NCI-H526 treated with DMSO at 0.1 percent for 48 hours (cell line): ENCODE data around the gene TEX54.
"Not testable (repeated sequence)": the region's sequence is repeated elsewhere in the genome, so short reads cannot be mapped to it uniquely, and the experiment has no call there.

Experiments
- DNase-seq: peaks from one replicate; lab custom pipeline; 2025; lab: John Stamatoyannopoulos, UW

The TEX54 gene

DNA sequence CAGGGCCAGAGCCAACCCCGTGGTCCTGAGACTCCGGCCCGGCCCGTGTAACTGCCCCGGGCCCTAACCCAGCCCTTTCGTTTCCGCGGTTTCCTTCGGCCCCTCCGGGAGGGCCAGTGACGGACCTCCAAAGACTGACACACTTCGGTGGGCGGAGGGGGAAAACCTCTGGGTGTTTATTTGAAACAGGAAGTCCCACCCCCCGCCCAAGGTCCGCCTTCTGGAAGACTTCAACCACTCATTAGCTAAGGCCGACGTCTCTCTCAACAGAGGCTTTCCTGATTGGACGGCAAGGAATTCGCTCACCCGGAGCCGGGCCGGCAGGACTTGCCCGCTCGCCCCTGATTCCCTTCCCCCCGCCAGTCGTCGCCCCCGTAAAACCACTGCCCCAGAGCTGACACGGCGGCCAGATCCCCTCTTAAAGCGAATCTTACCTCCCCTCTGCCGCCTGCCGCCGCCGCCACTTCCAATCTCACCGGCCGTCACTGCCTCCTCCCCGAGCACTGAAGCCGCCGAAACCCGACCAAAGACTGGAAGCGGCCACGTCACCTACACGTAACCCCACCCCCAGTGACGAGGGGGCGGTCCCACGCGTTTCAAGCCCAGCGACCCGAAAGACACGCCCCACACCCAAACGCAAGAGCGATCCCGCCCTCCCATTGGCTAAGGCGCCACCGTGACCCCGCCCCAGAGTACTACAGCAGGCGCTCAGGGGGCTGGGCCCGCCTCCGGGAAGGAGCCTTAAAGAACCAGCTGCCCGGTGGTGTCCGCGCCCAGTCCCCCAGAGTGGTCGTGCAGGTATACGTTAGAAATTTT, 913 bp downstream of the TEX54 start, which contains the start of gene STX5:
STX5 (minus strand) TSS at position 532 of the 816 bp plus-strand sequence. CDS start 808 bp downstream, outside the sequence.
- peak; percentile 97 for DNase-seq

DNA sequence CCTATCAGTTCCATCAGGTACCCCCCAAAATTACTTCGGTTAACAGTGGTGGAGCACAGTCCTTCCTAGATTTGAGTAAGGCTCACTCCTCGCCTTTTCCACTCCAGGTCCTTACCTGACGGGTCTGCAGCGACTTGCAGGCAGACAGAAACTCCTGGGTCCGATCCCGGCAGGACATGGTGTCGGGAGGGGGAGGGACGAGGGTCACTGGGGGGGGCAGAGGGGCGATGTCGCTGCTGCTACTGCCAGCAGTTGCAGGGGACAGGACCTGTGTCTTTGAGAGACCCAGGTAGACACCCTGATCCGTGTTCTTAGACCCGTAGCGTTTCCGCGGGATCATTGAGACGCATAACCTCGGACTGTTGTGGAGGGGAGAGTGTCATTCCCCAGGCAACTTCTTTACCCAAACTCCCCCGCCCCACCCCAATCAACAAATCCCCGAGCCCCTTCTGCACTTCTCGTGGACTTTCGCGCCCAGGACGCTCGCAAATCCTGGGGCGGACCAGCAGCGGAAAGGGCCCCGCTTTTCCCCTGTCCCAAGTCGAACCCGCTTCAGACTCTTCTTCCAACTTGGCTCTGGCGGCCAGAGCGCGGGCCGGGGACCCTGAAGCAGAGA, 1.6 kb downstream of the TEX54 start:
- no peak for DNase-seq

DNA sequence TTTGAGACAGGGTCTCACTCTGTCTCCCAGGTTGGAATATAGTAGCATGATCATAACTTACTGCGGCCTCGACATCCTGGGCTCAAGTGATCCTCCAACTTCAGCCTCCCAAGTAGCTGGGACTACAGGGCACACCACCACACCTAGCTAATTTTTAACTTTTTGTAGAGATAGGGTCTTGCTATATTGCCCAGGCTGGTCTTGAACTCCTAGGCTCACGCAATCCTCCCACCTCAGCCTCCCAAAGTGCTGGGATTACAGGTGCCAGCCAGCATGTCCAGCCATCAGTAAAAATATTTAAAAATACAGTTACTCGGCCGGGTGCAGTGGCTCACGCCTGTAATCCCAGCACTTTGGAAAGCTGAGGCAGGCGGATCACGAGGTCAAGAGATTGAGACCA, 4.5 kb downstream of the TEX54 start:
- not testable (repeated sequence) for DNase-seq

DNA sequence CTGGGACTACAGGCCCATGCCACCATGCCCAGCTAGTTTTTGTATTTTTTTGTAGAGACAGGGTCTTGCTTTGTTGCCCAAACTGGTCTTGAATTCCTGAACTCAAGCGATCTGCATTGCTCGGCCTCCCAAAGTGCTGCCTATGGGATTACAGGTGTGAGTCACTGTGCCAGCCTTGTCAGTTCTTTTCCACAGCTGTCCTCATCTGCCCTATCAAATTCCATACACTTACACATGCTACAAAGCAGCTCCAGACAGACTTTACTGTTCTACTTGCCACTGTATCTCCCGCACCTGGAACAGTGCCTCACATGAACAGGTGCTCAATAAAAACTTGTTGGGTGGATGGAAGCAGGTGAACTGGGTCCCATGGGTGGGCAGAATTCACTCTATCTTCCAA, 9.0 kb downstream of the TEX54 start:
- DNase-seq = no peak

DNA sequence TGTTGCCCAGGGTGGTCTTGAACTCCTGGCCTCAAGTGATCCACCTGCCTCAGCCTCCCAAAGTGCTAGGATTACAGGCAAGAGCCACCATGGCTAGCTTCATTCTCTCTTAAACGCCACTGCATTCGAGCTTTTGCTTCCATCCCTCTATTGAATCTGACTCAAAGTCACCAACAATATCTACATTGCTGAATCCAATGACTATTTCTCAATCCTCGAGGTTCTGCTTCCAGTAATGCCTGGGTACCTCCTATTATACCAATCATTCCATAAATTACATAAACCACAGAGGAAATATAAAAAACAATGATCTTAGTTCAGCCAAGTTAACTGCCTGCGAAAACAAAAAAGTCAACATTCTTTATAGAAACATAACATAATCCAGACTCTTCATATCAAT, 15.5 kb downstream of the TEX54 start:
- no peak for DNase-seq

DNA sequence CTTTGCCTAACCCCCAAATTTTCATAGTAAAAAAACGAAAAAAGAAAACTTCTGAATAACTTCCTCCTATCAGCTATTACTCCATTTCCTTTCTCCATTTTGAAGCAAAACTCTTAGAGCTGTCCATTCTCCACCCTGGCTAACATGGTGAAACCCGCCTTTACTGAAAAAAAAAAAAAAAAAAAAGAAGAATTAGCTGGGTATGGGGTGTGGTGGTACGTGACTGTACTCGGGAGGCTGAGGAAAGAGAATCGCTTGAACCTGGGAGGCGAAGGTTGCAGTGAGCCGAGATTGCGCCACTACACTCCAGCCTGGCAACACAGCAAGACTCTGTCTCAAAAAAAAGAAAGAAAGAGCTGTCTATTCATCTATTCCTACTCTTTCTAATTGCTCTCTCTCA, 16.1 kb downstream of the TEX54 start:
- DNase-seq = no peak

DNA sequence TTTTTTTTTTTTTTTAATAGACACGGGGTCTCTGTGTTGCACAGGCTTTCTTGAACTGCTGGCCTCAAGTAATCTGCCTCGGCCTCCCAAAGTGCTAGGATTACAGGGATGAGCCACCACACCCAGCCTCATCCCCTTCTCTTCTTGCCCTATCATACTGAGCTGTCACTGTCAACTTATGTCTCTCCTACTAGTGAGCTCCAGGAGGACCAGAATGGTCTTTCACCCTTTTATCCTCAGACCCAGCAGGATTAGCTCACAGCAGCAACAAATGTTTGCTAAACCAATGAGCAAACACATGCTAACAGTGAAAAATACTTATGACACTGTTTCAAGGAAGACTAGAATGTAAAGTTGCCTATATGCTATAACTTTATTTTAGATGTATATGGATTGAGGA, 21.0 kb downstream of the TEX54 start:
- no peak for DNase-seq

DNA sequence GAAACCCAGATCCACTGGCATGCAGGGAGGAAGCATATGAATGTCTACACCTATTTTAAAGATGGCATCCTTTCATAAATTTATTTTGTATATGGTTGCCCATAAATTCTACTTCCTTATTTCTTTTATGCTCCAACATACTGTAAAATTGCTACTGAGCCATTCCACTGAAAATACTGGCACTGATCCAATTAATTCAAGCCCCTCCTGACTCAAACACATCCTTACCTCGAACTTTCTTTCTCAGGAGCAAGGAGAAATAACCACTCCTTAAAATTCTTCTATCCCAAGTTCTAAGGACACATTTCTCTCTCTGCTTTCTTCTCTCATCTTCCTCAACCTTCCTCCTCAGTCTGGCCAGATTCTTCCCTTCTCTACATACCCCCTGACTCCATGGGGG, 21.9 kb downstream of the TEX54 start:
- no peak for DNase-seq

DNA sequence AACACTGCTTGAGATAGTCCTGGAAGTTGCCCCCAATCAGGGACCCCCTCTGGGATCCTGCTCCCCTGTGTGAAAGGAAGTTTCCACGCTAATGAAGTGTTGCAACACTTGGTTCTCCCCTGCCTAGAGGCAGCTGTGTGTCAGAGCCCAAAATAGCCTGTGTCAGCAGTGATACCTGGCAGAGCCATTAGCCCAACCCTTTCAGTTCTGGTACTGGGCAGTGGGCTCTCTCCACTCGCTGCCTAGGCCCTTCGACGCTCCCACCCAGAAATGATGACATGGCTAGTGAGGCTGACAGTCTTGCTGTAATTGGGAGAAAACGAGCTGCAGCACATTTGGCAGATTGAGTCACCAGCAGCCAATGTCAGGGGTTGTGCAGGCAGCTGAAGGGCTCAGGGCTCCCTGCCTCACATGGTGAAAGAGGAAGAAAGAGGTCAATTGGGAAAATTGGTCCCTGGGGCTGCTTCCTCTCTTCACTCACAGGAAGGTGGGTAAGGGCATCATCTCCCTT, 26.0 kb downstream of the TEX54 start:
- no peak for DNase-seq

DNA sequence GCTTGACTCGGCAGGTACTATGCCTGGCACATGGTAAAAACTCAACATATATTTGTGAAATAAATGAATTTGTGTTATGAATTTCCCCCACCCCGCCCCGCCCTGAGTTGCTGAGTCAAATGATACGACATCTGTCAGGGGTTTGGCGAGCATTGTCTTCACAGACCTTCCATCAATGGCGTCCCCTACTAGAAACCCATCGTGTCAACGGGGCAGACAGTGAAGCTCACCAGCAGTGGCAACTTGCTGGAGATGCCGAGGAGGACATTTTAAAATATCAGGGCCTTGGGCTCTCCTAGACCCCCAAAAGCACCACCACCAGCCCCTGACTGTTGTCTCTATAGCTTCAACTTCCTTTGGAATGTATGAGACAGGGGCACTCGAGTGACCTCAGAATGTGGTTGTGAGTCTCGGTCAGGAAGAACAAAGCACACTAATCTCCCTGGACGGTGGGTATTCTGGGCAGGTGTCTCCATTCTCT, 26.6 kb downstream of the TEX54 start:
- DNase-seq = no peak

DNA sequence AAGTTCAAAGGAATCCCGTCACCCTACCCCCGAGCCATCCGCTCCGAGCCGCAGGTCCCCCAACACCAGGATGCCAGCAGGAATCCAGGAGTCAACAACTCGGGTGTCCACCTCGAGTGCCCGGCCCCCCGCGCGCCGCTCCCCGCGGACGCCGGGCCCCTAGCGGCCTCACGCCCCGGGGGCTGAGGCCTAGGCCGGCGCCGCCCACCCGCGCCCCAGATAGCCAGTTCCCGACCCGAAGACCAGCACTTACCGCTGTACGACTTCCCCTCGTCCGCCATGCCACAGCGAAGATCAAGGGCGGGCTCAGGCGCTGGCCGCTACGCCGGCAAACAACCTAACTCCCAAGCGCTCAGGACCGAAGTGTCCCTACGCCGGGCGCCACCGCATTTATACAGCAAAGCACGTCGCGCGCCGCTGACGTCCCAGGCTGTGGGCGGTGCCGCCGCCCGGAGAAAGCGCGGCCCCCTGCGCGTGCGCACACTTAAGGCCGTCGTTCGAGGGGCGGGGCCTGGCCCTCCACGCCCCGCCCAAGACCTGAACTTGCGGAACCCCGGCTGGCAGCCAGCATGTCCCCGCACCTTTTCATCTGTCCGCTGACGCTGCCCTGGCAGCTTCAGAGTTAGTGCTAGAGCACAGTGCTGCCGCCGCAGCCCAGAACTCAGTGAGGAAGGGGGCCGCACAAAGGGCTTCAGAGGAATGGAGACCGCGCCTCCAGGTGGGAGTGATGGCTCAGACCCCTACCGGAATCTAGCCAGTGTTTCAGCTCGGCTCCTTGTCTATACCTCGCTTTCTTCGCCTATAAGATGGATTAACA, 27.4 kb downstream of the TEX54 start, which contains the start of gene NXF1:
NXF1 (minus strand) TSS at position 365 of the 817 bp plus-strand sequence; CDS start at position 281, 84 bp downstream.
- peak; percentile 93 for DNase-seq

DNA sequence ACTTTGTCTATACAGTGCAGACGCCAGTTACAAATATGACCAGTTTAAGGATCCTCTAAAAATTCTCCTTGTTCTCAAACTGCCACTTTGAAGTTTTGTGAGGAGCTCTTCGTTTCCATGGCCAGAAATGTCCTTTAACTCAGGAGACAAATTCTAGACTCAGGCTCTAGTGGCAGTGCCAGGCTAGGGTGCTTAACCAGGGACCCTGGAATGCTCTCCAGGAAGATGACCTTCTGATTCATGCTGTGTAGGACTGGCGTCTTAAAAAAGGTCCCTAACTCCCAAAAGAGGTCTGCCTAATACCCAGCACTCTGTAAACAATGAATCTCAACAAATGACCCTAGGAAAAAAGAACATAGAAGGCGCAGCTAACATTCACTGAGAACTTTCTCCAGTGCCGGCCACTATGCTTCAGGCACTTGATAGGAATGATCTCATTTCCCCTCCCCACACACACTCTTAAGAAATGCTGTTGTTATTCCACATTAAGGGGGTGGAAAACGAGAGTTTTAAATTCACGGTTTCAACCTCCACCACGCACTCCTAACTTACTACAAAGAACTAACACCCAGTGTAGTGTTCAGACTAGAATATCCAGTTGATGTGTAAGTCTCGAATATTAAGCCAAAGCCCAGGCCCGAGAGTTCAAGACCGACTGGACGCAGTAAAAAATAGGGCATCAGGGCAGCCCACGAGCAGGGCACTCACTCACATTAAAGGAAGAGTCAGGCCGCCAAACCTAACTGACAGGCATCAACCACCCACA, 28.1 kb downstream of the TEX54 start:
- DNase-seq = no peak

DNA sequence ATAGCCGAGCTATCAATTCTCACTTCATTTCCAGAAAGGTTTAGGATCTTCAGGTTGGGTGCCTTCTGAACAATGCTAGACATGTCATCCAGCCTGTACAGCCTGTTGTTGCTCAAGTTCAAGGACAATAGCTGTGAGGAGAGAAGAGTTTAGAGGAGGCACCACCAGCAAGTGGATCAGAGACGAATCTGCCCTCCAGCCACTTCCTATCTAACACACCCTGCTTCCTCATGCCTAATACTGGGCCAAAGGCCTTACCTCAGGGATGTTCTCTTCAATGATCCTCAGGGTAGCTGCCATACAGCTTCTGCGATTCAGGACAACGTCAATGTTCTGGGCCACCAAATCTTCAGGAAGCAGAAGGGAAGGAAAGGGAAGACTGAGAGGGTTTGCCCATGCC, 31.6 kb downstream of the TEX54 start:
- DNase-seq = no peak

DNA sequence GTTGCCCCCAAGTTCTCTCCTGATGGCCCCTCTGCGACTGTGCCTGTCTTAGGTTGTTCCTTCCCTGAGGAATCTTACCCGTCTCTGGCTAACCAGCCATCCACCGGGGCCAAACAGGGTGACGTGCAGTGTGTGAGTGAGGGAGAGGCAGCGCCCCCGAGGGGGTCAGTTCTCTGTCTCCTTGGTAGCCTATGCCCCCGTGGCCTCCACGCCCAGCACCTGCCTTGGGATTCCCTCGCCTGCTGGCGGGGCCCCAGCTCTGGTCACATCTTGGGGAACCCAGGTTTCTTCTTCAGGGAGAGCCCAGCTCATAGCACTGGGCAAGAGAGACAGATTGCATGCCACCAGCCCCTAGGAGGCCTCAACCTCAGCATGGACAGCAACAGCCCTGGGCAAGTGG, 33.2 kb downstream of the TEX54 start:
- DNase-seq = no peak

DNA sequence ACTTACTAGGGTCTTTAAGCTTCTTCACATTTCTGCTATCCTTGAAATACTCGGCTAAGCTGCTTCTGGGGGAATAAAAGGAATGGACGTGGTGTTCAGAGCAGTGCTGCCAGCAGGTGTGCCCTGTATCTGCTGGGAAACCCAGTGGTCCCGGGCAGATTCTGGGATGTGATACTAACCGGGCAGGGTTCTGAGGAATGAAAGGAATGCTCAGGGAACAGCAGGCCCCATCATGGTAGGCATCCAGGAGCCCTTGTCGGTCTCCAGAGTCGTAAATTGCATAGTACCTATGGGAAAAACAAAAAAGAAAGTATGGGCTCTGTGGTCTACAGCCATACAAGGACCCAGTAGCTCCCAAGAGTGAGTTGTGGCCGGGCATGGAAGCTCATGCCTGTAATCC, 36.4 kb downstream of the TEX54 start:
- DNase-seq = no peak

DNA sequence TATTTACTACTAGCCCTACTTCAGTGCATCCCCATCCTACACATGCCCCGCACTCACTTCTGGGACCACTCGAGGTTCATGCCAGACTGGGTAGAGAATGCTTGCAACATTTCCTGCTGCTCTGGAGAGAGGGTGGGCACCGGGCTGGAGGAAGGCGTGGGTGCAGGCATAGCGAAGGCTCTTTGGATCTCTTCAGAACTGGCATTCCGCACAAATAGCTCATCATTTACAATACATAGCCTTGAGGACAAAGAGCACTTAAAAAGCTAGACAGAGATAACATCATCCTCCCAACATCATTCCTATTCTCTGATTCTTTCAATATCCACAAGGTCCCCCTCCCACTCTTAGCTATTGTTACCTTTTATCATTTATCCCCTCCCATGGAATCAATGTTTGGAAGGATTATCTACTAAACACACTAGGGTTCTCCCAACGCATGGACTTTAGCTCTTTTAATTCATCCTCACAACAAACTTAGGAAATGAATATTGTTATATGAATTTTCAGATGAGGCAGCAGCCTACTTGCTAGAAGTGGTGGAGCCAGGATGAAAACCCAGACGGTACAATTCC, 38.4 kb downstream of the TEX54 start:
- DNase-seq = no peak

DNA sequence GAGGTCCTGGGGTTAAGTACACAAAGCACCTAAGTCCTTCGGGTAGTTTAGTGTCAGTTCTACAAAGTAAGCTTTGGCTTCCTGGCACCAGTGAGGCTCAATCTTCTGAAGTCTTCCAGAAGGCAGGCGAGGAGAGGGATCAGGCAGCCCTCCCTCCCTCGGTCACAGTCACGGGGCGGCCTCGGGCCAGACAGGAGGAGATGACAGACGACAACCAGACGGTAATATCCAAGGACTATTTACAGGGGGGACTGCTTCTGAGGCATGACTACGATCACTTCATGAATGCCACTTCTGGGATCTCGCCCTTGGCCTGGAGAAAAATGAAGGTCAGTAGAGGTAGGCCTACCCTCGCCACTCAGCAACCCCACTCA, 40.5 kb downstream of the TEX54 start:
- no peak for DNase-seq

DNA sequence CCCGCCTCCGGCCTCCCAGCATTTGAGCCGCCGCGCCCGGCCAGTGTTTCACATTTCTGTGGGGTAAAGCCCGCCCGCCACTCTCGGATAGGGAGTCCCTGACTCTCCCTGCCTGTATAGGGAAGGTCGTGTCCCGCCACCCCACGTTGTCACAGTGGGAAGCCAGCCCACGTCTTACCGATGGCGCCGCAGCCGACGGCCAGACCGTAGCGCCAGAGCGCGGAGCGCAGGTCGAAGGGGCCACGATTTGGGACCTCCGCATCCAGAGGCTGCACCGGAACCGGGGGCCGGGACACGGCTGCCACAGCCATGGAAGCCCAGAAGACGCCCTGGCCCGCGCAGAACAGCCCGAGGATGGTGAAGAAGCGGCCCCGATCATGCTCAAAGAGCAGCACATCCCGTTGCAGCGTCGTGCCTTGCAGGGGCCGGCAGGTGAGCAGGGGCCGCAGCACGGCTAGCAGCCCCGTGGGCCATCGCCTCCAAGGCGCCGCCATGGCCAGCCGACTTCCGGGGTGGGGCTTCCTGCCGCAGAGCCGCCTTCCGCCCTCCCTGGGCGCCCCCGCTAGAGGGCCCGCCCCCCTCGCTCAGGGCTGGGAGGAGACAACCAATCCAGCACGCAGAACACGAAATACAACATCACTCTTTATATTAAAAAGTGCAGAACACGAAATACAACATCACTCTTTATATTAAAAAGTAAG, 41.0 kb downstream of the TEX54 start, which contains the start of gene TMEM223:
TMEM223 (minus strand) TSS at position 506 of the 701 bp plus-strand sequence; CDS start at position 494, 12 bp downstream.
- DNase-seq = peak; percentile 41

DNA sequence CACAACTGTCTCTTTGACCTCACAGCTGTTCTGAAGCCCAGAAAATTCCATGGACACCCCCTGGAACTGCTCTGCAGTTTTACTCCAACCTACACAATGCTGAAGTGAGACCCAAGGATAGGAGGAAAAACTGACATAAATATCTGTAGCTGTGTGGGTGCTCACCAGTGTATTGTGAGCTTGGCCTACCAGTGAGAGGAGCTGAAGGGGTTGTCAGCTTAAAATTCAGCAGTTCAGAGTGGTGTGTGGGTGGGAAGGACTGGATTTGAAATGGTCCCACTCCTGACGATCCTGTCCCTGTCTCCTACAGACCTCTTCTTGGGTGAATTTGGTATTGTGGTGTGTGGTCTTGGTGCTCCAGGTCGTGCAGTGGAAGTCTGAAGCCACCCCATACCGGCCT, 43.1 kb downstream of the TEX54 start:
- no peak for DNase-seq

DNA sequence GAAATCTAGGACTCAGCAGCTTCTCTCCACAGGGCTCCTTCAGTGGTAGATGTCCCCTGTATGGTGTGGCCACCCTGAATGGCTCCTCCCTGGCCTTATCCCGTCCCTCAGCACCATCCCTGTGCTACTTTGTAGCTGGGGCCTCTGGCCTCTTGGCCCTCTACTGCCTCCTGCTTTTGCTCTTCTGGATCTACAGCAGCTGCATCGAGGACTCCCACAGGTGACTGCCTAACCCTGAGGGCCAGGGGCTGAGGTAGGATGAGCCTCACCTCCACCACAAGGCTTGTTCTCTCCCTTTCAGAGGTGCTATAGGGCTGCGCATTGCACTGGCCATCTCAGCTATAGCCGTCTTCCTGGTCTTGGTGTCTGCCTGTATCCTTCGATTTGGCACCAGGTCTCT, 43.6 kb downstream of the TEX54 start:
- DNase-seq = no peak
